DLD1 (cell line): ENCODE data around the gene GMPR2.

Experiments
- in situ Hi-C: cut with HindIII; loops from 2 replicates; pipeline ENCODE4 v1.10.0; 2017; ENCODE audit warnings: low sequenced_read_pairs

Gene GMPR2

DNA sequence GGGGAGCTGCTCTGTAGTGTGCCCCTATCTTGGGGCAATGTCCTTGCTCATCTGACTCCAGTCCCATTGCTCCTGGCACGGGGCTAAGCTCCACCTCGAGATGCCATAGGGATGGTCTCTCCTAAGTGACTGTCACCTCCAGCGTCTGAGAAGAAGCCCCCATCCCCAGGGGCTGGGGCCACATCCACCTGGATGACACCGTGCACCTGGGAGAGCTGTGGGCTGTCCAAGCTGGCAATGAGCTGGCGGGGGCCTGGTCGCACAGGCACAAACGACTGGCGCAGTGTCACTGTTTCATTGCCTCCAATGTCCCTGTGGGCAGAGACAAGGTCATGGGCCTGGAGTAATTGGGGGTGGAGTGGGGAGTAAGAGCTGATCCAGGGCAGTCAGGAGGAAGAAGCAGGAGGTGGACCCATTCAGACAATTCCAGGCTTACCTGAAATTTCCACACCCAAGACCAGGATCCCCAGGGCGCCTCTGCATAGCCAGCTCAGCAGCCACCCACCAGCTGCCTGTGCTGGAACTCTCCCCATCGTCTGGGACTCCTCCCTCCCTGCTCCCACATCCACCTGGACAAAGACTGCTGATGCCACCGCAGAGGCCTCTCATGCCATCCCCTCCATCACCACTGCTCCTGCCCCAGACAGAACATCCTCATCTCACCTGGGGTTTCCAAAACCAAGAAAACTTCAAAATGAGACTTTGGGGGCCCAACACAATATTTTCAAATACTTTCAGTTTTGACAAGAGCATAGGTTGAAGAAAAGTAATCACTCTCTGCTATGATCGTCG lies 16.7 kb downstream of the GMPR2 start:
- in situ Hi-C loops, result no loop called here

DNA sequence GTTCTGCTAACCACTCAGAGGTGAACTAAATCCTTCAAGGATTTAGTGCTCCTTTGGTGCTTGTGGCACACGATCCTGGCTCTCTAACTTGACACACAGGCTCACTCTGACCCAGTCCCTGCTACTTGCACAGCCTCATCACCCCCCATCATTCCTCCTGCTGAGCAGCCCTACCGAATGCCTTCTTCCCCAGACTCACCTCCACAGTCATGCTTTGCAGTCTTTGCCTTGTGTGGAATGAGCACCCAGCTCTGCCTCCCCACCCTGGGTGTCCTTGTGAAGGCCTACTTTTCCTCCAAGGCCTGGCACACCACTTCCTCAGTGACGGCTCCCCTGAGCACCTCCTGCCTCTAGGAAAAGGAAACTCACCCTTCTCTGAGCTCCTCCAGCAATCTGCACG lies 17.6 kb downstream of the GMPR2 start:
- in situ Hi-C loops, result no loop called here

DNA sequence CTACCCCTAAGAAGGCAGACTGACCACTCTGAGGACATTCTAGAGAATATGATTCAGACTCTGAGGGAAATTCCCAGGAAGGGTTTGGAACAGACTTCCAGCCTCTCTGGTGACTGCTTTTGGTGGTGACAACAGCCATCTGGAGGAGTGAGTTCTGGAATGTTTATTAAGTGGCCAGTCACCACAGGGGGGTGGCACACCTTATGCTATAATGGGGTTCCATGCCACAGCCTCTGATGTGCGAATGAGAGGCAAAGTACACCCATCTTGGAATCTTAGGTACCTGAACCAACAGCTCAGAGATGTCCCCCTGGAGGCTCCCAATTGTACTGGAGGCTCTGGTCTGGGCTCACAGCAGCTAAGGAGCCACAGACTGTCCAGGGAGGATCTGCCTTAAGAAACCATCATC lies 19.2 kb downstream of the GMPR2 start:
- in situ Hi-C loops, result no loop called here

DNA sequence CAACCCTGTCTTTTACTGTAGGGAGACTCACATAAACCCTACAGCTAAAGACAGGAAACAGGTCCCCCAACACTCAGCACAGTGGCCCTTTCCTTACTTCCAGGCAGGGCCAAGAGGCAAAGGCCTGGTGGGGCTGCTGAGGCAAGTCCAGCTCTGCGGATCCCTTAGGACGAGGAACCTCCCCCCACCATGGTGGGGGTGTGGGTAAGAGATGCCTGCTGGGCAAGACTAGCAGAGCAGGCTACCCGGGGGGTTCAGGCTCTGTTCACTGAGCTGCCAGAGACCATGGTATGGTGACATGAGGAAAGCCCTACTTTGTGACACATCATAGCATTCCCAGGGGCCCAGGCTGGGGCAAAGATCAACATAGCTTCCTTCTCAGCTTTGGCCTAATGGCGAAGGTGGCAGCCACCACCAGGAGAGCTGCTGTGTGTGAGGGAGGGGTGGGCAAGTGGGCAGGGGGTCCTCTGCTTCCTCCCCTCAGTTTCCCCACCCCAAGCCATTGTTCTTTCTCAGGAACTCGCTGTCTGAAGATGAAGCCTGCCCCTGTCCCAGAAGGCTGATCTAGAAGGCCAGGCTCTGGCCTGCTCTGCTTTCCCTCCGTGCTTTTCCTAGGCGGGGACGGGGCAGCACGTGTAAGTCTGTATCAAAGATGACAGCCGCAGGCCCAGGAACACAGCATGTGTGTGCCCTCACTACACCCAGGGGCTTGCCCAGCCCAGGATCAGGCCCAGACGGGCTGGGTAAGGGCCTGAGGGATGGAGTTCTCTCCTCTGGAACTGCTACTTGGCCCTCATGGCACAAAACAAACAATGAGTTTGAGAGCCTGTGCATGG lies 19.8 kb downstream of the GMPR2 start:
- in situ Hi-C loops, result no loop called here

DNA sequence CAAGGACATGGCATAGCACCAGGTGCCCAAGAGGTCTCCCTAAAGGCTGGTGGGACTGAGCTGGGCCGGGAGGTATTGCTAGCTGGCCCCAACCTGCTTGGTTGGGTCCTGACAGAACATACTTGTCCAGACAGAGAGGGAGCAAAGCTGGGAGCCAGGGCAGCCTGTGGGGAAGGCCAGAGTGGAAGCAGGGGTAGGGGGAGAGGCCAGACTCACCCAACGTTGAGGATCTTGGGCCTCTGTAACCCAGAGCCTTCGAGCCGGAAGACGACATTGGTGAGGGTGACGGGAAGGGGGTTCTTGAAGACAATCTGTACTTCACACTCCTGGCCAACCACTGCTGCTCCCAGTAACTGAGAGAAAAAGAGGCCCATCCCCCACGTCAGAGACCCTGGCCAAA lies 21.2 kb downstream of the GMPR2 start:
- in situ Hi-C loops, result no loop called here

DNA sequence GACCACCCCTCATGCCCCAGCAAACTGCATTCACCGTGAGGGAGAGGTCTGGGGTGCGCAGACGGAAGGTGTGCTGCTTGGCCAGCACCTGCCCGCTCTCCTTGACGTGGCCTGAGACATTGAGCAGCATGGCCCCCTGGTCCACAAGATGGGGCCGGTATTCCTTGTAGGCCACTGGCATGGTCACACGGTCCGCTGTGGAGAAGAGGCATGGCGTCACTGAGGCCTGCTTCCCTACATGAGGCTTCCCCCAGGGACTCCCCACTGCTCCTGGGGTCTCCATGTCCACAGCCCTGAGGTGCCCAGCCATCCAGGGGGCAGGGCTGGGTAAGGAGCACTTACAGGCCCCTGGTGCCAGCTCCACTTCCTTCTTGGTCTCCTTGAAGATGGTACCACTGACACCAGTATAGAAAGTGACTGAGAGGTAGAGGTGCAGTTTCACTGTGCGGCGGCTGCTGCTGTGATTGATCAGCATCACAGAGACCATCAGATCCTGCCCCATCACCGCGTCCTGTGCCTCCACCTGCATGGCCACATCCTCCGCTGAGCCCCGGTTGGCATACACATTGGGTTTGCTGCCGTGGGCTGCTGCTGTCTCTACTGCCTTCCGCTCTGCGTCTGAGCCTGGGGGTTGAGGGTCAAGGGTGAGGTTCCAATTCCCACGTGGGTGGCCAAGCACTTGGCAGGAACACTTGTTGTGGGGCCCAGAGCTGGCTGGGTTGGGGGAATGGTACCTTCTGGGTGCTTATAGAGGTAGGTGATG lies 22.1 kb downstream of the GMPR2 start:
- in situ Hi-C loops, result no loop called here

DNA sequence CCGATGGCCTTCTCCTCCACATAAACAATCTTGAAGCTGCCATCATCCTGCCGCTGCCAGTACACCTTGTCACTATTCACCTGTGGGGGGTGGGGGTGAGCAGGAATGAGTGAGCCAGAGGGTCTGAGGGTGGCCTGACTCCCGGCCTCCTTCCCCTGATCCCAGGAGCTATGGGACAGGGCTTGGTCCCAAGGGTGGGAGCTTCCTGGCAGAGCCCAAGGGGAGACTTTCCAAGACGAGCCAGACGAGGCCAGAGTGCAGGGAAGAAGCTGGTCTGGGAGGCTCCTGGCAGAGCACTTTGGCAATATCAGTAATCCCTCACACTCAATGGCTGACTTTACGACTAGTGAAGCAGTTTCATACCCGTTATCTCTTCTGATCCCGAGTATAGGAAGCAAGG lies 22.7 kb downstream of the GMPR2 start:
- in situ Hi-C loops, result no loop called here

DNA sequence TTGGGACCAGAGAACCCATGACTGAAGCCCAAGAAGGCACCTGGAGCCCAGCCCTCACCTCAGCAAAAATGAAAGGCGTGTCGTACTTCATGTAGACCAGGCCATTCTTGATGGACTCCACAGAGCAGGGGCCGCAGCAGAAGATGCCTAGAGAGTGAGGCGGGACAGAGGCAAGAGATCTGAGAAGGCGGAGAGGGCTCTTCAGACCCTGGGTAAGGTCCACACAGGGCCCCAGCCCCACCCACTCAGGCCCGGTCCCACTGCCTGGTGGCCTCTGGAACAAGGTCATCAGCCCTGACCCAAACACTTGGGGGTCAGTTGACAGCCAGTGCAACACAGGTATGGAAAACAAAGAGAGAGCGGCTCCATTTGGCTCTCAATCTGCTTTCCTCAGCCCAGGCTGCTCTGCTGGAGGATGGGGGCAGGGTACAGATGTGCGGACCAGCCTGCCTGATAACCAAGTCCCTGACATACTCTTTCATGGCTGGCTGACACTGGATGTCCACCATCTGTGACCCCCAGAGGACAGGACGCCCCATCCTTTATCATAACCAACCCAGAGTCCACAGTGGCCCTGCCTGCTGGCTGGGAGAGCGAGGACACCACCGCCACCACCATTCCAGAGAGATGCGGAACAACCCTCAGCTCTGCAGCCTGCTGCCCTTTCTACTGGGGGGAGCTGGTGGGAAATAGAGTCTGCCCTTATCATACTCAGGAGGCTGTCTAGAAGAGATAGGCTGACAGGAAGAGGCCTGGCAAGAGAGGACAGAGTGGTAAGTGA lies 23.4 kb downstream of the GMPR2 start:
- in situ Hi-C loops, result no loop called here

DNA sequence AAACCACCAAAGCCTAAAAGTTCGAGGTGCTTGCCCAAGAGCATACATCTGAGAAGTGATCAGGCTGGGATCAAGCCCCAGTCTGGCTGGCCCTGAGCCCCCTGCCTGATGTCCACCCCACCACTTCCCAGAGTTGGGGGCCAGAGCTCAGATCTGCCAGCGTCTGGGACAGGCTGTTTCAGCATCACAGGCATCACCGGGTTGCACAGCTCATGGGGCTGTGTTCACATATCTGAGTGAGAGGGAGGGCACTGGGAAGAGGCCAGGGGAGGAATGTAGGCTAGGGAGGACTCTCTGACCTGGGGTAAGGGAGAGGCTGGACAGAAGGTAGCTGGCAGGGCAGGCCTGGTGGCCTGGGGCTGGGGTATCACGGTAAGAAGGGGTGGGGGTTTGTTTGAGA lies 24.2 kb downstream of the GMPR2 start:
- in situ Hi-C loops, result no loop called here

DNA sequence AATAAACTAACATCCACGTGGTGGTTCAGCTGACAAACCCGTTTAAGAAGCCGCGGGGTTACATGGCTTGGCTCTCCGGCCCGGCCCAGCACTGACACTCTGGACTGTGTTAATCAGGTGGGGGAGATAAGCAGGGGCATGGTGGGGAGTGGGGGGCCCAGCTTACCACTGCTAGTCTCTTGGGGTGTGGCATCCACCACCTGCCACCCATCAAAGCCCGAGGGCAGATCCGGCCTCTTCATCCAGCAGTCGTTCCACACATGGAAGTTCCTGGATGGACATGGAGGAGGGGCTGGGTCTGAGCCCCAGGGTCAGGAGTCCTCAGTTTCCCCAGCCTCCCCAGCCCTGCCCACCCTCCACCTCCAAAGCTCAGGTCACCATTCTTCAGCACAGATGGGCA lies 25.4 kb downstream of the GMPR2 start:
- in situ Hi-C loops, result no loop called here

DNA sequence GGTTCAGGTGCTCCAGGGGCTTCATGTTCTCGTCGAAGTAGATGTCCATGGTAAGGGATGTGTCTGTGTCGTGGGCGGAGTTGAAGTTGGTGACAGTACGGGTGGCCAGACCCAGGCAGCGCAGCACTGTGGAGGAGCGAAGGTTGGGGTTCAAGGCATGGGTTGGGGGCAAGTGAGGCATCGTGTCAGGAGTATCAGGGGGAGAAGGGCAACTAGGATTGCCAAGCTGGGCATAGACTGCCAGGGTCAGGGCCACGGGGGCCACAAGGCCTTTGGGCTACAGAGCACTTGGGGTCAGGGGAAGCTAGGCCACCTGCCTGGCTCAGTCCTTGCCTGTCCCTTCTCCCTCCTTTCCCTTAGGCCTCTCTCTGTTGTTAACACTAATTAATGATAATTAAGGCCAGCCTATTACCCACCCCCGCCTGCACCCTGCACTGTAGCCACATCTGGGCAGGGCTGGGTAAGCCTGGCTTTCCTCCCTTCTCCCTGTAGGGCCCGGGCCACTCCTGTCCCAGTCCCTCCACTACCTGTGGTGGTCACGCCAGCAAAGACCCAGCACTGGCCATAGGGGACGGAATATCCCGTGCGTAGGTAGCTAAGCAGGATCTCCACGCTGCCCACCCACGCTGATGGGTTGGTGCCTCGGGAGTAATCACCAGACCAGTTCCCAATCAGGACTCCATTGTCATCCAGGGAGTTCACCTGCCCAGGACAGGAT lies 26.0 kb downstream of the GMPR2 start:
- in situ Hi-C loops, result no loop called here

DNA sequence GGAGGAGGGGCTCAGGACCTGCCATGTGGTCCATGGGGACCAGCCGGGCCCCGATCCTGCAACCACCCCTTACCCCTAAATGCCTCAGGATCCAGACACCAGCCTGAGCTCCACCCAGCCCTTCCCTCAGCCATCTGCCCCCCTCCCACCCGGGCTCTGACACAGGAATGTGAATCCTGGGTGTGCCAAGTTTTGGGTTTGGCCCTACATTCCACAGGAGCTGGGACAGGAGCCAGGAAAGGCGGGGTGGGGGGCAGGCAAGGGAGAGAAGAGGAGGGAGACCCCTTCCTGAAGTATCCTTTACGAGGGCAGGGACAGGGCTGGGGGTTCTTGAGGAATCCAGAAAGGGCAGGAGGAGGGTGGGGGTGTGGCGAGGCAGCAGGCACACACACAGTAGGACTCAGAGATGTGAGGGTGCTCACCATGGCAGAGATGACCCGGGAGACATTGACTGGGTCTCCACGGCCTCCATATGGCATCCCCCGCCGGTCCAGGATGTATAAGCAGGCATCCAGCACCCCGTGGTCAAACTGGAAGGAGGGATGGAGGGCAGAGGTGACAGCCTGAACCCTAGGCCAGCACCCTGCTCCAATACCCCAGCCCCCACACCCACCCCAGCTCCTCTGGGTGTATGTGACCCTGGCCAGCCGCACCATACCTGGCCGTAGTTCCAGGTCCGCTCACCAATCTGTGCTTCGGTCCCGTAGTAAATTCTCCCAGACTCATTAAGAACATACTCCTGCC lies 26.7 kb downstream of the GMPR2 start:
- in situ Hi-C loops, result no loop called here

DNA sequence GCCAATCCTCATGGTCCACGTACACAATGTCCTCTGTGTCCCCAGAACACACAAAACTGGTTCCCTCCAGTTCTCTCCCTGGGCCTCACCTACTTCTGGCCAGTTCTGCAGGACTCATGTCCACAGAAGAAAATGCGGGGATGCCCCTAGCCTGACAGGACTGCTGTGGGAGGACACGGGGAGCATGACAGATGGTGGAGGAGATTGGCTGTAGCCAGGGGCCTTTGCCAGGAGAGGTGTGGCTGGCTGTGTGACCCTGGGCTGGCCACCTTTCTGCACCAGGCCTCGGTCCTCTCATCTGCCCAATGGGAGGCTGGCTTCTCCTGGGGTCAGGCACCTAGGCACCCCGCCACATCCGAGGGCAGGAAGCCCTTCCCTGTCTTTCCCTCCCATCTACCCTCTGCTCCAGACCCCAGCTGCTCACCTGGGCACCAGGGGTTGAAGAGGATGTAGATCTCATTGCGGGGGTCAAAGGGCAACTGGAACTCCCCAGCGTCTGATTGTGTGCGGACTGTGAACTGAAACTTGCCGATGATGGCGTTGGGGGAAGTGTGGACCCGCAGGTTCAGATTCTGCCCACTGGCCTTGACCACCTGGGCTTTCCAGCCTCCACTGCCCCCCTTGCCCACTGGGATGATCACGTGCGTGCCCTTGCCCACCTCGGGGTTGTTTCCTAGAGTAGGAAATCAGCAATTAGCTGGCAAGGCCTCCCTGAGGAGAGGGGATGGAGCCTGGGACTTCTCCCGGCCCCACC lies 27.5 kb downstream of the GMPR2 start:
- in situ Hi-C loops, result no loop called here

DNA sequence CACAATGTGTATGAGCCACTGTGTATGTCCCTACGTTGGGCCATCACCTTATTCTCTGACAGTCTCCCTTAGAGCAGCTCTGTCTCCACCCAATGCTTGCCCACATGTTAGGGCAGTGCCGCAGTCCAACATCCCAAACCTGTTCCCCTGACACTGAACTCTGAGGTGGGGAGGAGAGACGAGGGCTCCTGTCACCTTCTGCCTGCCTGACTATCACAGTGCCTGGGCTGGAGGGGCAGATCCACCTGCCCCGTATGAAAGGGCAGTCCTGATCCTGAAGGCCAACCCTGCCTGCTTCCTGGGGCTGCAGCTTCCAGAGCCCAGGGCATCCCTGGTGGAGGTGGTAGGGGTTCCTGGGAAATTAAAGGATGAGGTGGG lies 28.0 kb downstream of the GMPR2 start:
- in situ Hi-C loops, result no loop called here

DNA sequence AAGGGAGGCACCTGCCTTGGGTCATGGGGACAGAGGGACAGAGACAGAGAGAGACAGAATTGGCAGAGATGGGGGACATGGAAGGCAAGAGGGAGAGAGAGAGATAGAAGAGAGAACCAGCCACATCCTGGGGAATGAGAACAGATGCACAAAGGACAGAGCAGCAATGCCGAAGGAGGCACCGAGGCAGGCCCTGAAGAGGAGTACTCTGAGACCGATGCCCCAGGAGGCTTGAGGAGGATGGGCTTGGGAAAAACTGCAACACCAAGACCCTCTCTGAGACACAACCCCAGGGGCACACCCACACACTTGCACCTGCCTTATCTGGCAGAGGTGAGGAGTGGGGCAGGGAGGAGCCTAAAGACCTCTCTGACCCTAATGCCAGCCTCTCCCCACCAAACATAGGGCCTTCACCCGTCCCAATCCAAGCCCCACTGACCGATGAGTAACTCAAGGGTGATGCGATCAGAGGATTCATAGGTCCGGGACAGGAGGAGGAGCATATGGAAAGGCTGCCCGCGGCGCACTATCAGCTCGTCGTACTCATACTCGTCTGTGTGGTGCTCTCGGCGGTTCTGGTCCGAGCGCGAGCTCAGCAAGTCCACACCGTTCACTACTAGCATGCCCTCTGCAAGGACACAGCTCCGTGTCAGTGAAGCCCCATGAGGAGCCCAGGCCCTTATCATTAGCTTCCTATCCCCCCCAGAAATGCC lies 28.7 kb downstream of the GMPR2 start:
- in situ Hi-C loops, result no loop called here

DNA sequence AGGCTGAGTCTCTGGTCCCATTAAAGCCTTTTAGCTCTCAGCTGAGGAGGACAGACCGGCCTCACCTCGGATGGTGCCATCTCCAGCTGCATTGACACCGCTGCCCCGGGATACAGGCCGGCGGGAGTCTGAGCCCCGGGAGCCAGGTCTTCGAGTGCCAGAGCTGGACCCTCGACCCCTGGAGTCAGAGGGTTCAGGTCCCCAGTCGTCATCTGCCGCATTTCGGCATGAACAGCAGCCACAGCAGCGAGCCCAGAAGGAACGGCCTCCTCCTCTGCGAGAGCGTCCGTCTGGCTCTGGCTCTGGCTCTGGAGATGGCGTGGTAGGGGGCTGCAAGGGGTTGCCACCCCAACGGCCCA lies 29.2 kb downstream of the GMPR2 start:
- in situ Hi-C loops, result no loop called here

DNA sequence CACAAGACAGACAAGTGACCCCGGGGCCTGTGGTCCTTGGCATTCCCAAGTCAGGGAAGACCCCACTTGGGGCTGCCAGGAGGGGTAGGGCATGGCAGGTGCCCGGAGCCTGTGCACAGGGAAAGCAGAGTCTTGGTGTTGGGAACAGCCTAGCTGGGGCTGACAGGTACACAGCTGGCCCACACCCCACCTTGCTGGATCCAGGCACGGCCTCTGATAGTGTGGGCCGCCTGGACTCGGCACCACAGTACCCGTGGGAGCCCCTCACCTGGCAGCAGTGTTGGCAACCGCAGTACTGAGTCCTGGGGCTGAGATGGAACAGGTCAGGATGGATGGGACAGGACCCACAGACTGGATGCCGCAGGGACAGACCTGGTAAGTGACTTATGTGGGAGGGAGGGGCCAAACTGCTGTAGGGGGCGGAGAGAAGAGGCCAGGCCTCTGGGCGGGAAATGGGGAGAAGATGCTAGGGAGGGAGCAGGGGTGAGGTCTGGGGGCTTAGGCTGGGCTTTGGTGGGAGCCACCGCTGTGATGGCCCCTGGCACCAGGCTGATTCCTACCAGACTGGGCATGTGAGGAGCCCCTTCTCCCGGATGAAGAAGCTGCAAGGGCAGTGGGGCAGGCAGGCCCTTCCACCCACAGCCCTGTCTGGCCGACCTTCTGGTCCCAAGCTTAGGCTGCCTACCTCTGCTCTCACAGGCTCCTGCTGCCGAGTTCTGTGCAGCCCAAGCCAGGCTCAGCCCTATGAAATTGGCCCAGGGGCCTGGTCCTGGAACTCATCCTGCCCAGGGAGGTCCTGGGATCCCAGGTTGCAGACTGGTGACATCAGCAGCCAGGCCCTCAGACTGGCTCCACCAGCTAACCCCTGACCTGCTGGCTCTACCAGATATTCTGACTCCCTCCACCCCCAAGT lies 30.3 kb downstream of the GMPR2 start, which contains the start of gene TGM1:
Gene TGM1, minus strand, starts transcription at position 357 of the 913 bp plus-strand sequence. CDS start 825 bp downstream, outside the sequence.
- in situ Hi-C loops, result no loop called here
